BLaER1 treated with 17β-estradiol and CSF1 and Interleukin-3, amounts not matched to agents 10 nM and 100 nM (cell line): ENCODE data around the gene SUMF2.
"Not testable (repeated sequence)": the region's sequence is repeated elsewhere in the genome, so short reads cannot be mapped to it uniquely, and the experiment has no call there.

Experiments
- H3K27ac ChIP-seq, 11 experiments: shearing (Covaris generic); formaldehyde crosslinking; 2 replicates each; pipeline ENCODE4 v1.8.1; 2022
- H3K27me3 ChIP-seq, 11 experiments: shearing (Covaris generic); formaldehyde crosslinking; 2 replicates each; pipeline ENCODE4 v1.8.1; 2022
- H3K36me3 ChIP-seq, 11 experiments: shearing (Covaris generic); formaldehyde crosslinking; 2 replicates each; pipeline ENCODE4 v1.8.1; 2022
- H3K4me1 ChIP-seq, 10 experiments: shearing (Covaris generic); formaldehyde crosslinking; 2 replicates each; pipeline ENCODE4 v1.8.1; 2022
- H3K4me2 ChIP-seq, 11 experiments: shearing (Covaris generic); formaldehyde crosslinking; 2 replicates each; pipeline ENCODE4 v1.8.1; 2022
- H3K4me3 ChIP-seq, 10 experiments: shearing (Covaris generic); formaldehyde crosslinking; 2 replicates each; pipeline ENCODE4 v1.8.1; 2022
- H3K9ac ChIP-seq, 11 experiments: shearing (Covaris generic); formaldehyde crosslinking; 2 replicates each; pipeline ENCODE4 v1.8.1; 2022
- H3K9me3 ChIP-seq, 11 experiments: shearing (Covaris generic); formaldehyde crosslinking; replicated peaks in 1 of 11; 2 replicates each; pipeline ENCODE4 v1.8.1; 2022
- H4K20me1 ChIP-seq, 11 experiments: shearing (Covaris generic); formaldehyde crosslinking; 2 replicates each; pipeline ENCODE4 v1.8.1; 2022
- Cebpa-rat ChIP-seq, 11 experiments: shearing (Covaris generic); IDR thresholded peaks; 2 replicates each; pipeline ENCODE4 v1.8.1; 2022

SUMF2 gene

GRCh38 chr7:56078196-56078595 lies 14.1 kb downstream of the SUMF2 start:
- Histone ChIP-seq H3K4me1 (peaks cover 22 to 57% (median 47%) of the 10 kb centered on the region in 10 experiments), H3K27ac (peak overlapping the region in 2 of 11 experiments; percentile 47 to 53; a peak in 3 of 22 replicates), H3K9ac (peak overlapping the region in 3 of 11 experiments; percentile 13 to 42 (median 27); a peak in 1 of 22 replicates)

GRCh38 chr7:56079450-56080185 lies 15.5 kb downstream of the SUMF2 start:
- Histone ChIP-seq H3K36me3 (peaks cover 51 to 79% (median 59%) of the 10 kb centered on the region in 11 experiments), H3K4me2 (peak overlapping the region; percentile 48 to 91 (median 68)), H3K9me3 (no peaks in the 10 kb centered on the region), H4K20me1 (peaks cover 0 to 30% (median 0%) of the 10 kb centered on the region in 11 experiments; a peak in 8 of 22 replicates), H3K9ac (peak overlapping the region in 8 of 11 experiments; percentile 3 to 56 (median 44); a peak in 13 of 22 replicates), H3K27ac (peak overlapping the region; percentile 11 to 63 (median 43); a peak in 18 of 22 replicates), H3K4me3 (no peak overlapping the region; a peak in 2 of 20 replicates), H3K27me3 (no peaks in the 10 kb centered on the region), H3K4me1 (peaks cover 22 to 71% (median 61%) of the 10 kb centered on the region in 10 experiments)
- no peak for TF ChIP-seq Cebpa-rat (IDR thresholded peaks at IDR 0.05)

More at GRCh38 chr7:56078196-56078595, 14.1 kb downstream of the SUMF2 start:
- TF ChIP-seq Cebpa-rat (IDR thresholded peaks at IDR 0.05), result no peak
- no peak overlapping the region for H3K4me3 ChIP-seq
- peaks cover 59 to 87% (median 69%) of the 10 kb centered on the region in 11 experiments for H3K36me3 ChIP-seq
- peaks cover 0 to 44% (median 10%) of the 10 kb centered on the region in 11 experiments; a peak in 10 of 22 replicates for H4K20me1 ChIP-seq
- H3K27me3 ChIP-seq, result no peaks in the 10 kb centered on the region
- peak overlapping the region in 9 of 11 experiments; percentile 52 to 91 (median 68); a peak in 12 of 22 replicates for H3K4me2 ChIP-seq
- no peaks in the 10 kb centered on the region for H3K9me3 ChIP-seq

- Histone ChIP-seq H3K36me3 (peaks cover 43 to 76% (median 56%) of the 10 kb centered on the region in 11 experiments), H3K4me1 (peaks cover 22 to 84% (median 68%) of the 10 kb centered on the region in 10 experiments), H4K20me1 (peaks cover 0 to 30% (median 0%) of the 10 kb centered on the region in 11 experiments; a peak in 9 of 22 replicates), H3K4me2 (peak overlapping the region in 9 of 11 experiments; percentile 58 to 91 (median 68); a peak in 14 of 22 replicates), H3K27ac (peak overlapping the region in 7 of 11 experiments; percentile 34 to 63 (median 47); a peak in 7 of 22 replicates)
- H3K9ac ChIP-seq, H3K9me3 ChIP-seq, H3K27me3 ChIP-seq, H3K4me3 ChIP-seq: not testable (repeated sequence)
Observed at GRCh38 chr7:56080726-56081435, 16.8 kb downstream of the SUMF2 start.

GRCh38 chr7:56081626-56082340 lies 17.7 kb downstream of the SUMF2 start:
- Histone ChIP-seq H3K9me3 (no peaks in the 10 kb centered on the region), H3K9ac (no peak overlapping the region), H3K4me1 (peaks cover 22 to 85% (median 68%) of the 10 kb centered on the region in 10 experiments), H3K4me2 (peak overlapping the region in 5 of 11 experiments; percentile 12 to 86 (median 75); a peak in 6 of 22 replicates), H3K36me3 (peaks cover 38 to 76% (median 54%) of the 10 kb centered on the region in 11 experiments), H3K27me3 (no peaks in the 10 kb centered on the region), H3K27ac (peak overlapping the region in 2 of 11 experiments; percentile 4 to 28; a peak in 2 of 22 replicates), H4K20me1 (peaks cover 0 to 30% (median 0%) of the 10 kb centered on the region in 11 experiments; a peak in 9 of 22 replicates), H3K4me3 (no peak overlapping the region)
- no peak for TF ChIP-seq Cebpa-rat (IDR thresholded peaks at IDR 0.05)

- TF ChIP-seq Cebpa-rat (IDR thresholded peaks at IDR 0.05), result no peak
- Histone ChIP-seq H3K27me3 (no peaks in the 10 kb centered on the region), H3K9me3 (no peaks in the 10 kb centered on the region), H3K9ac (peak overlapping the region in 3 of 11 experiments; percentile 9 to 52 (median 40); a peak in 3 of 22 replicates), H3K4me2 (peak overlapping the region in 8 of 11 experiments; percentile 30 to 86 (median 70); a peak in 16 of 22 replicates), H3K4me1 (peaks cover 22 to 77% (median 63%) of the 10 kb centered on the region in 10 experiments), H3K4me3 (no peak overlapping the region), H3K36me3 (peaks cover 40 to 77% (median 54%) of the 10 kb centered on the region in 11 experiments), H3K27ac (peak overlapping the region in 4 of 11 experiments; percentile 30 to 46 (median 40); a peak in 6 of 22 replicates), H4K20me1 (peaks cover 0 to 28% (median 0%) of the 10 kb centered on the region in 11 experiments; a peak in 9 of 22 replicates)
Observed at GRCh38 chr7:56083150-56083785, 19.2 kb downstream of the SUMF2 start.

GRCh38 chr7:56086761-56087160 lies 22.7 kb downstream of the SUMF2 start:
- Histone ChIP-seq H3K4me3 (no peak overlapping the region), H3K27ac (no peak overlapping the region), H3K27me3 (no peaks in the 10 kb centered on the region), H4K20me1 (peaks cover 0 to 13% (median 0%) of the 10 kb centered on the region in 11 experiments; a peak in 3 of 22 replicates), H3K4me1 (peaks cover 0 to 54% (median 33%) of the 10 kb centered on the region in 10 experiments; a peak in 15 of 20 replicates), H3K9me3 (no peaks in the 10 kb centered on the region), H3K4me2 (no peak overlapping the region), H3K36me3 (peaks cover 20 to 70% (median 40%) of the 10 kb centered on the region in 11 experiments), H3K9ac (no peak overlapping the region)
- TF ChIP-seq Cebpa-rat (IDR thresholded peaks at IDR 0.05), result no peak

- Histone ChIP-seq H3K9ac (no peak overlapping the region), H3K9me3 (no peaks in the 10 kb centered on the region), H4K20me1 (peaks cover 0 to 12% (median 0%) of the 10 kb centered on the region in 11 experiments; a peak in 3 of 22 replicates), H3K27ac (no peak overlapping the region), H3K36me3 (peaks cover 15 to 64% (median 35%) of the 10 kb centered on the region in 11 experiments), H3K4me1 (peaks cover 0 to 49% (median 28%) of the 10 kb centered on the region in 10 experiments; a peak in 15 of 20 replicates), H3K4me2 (no peak overlapping the region), H3K27me3 (no peaks in the 10 kb centered on the region), H3K4me3 (no peak overlapping the region)
- TF ChIP-seq Cebpa-rat (IDR thresholded peaks at IDR 0.05), result no peak
Observed at GRCh38 chr7:56087445-56087844, 23.4 kb downstream of the SUMF2 start.

- Histone ChIP-seq H3K27ac (no peak overlapping the region), H3K4me2 (no peak overlapping the region), H3K27me3 (no peaks in the 10 kb centered on the region), H3K4me1 (peaks cover 0 to 26% (median 7%) of the 10 kb centered on the region in 10 experiments; a peak in 10 of 20 replicates), H3K9ac (no peak overlapping the region), H4K20me1 (peaks cover 0 to 20% (median 0%) of the 10 kb centered on the region in 11 experiments; a peak in 5 of 22 replicates), H3K9me3 (no peaks in the 10 kb centered on the region), H3K4me3 (no peak overlapping the region), H3K36me3 (peaks cover 18 to 49% (median 29%) of the 10 kb centered on the region in 11 experiments; a peak in 21 of 22 replicates)
- TF ChIP-seq Cebpa-rat (IDR thresholded peaks at IDR 0.05), result no peak
Observed at GRCh38 chr7:56091591-56091990, 27.5 kb downstream of the SUMF2 start.

- Histone ChIP-seq H3K36me3 (peaks cover 20 to 49% (median 32%) of the 10 kb centered on the region in 11 experiments; a peak in 21 of 22 replicates), H3K4me1 (peaks cover 0 to 26% (median 7%) of the 10 kb centered on the region in 10 experiments; a peak in 10 of 20 replicates), H3K4me2 (peak overlapping the region in 5 of 11 experiments; percentile 0 to 40 (median 24); a peak in 6 of 22 replicates), H4K20me1 (peaks cover 0 to 18% (median 2%) of the 10 kb centered on the region in 11 experiments; a peak in 6 of 22 replicates), H3K9ac (0 out of 22 replicates have a peak overlapping the region, but pooled peaks of 1 of the 11 experiments have one; percentile 17)
- not testable (repeated sequence) for H3K4me3 ChIP-seq, H3K27me3 ChIP-seq, H3K9me3 ChIP-seq, H3K27ac ChIP-seq
Observed at GRCh38 chr7:56092388-56092787, 28.3 kb downstream of the SUMF2 start.
